ENCODE data around the gene CLEC4C.
"Not testable (repeated sequence)": the region's sequence is repeated elsewhere in the genome, so short reads cannot be mapped to it uniquely, and the experiment has no call there.

Gene CLEC4C

GRCh38 chr12:7747246-7747645 is at the start of gene CLEC4C:
CLEC4C (minus strand) TSS chr12:7747375; CDS start chr12:7747348, 27 bp downstream.
- no peak for DNase-seq

- no peak for DNase-seq
Measured at GRCh38 chr12:7793211-7793610, 46.0 kb upstream of the CLEC4C start.

GRCh38 chr12:7788884-7789528 is 41.8 kb upstream of the CLEC4C start, which contains the start of gene NANOG:
NANOG (plus strand) TSS chr12:7789402; CDS start chr12:7789615, 213 bp downstream.
- DNase-seq, result not testable (repeated sequence)

GRCh38 chr12:7788294-7788660 is 41.1 kb upstream of the CLEC4C start:
- DNase-seq, result no peak

GRCh38 chr12:7787574-7788293 is 40.6 kb upstream of the CLEC4C start:
- DNase-seq, result no peak

- no peak for DNase-seq
Measured at GRCh38 chr12:7784701-7785100, 37.5 kb upstream of the CLEC4C start.

GRCh38 chr12:7783433-7783832 is 36.3 kb upstream of the CLEC4C start:
- not testable (repeated sequence) for DNase-seq

- no peak for DNase-seq
Measured at GRCh38 chr12:7782055-7782454, 34.9 kb upstream of the CLEC4C start.

- DNase-seq, result no peak
Measured at GRCh38 chr12:7781274-7781673, 34.1 kb upstream of the CLEC4C start.

GRCh38 chr12:7769999-7770398 is 22.8 kb upstream of the CLEC4C start:
- no peak for DNase-seq

- no peak for DNase-seq
Measured at GRCh38 chr12:7758766-7759140, 11.6 kb upstream of the CLEC4C start.

GRCh38 chr12:7756993-7757392 is 9.8 kb upstream of the CLEC4C start:
- no peak for DNase-seq

GRCh38 chr12:7755668-7756067 is 8.5 kb upstream of the CLEC4C start:
- DNase-seq, result not testable (repeated sequence)

- DNase-seq, result not testable (repeated sequence)
Measured at GRCh38 chr12:7751941-7752922, 5.1 kb upstream of the CLEC4C start.

GRCh38 chr12:7751394-7751793 is 4.2 kb upstream of the CLEC4C start:
- DNase-seq, result no peak

GRCh38 chr12:7750350-7750749 is 3.2 kb upstream of the CLEC4C start:
- DNase-seq, result no peak

- DNase-seq, result no peak
Measured at GRCh38 chr12:7749442-7749841, 2.3 kb upstream of the CLEC4C start.

- no peak for DNase-seq
Measured at GRCh38 chr12:7748852-7749251, 1.7 kb upstream of the CLEC4C start.

GRCh38 chr12:7732993-7733392 is 14.2 kb downstream of the CLEC4C start:
- no peak for DNase-seq

- no peak for DNase-seq
Measured at GRCh38 chr12:7731486-7731885, 15.7 kb downstream of the CLEC4C start.

GRCh38 chr12:7730984-7731383 is 16.2 kb downstream of the CLEC4C start:
- DNase-seq, result not testable (repeated sequence)

GRCh38 chr12:7729746-7730145 is 17.4 kb downstream of the CLEC4C start:
- no peak for DNase-seq

GRCh38 chr12:7723926-7724325 is 23.2 kb downstream of the CLEC4C start:
- no peak for DNase-seq

Measured in activated CD4-positive, alpha-beta T cell treated with anti-CD3 and anti-CD28 coated beads, Interleukin-2, amount 50 U/mL, for 4 hours (primary cell).